Endothelial cell of umbilical vein (primary cell): ENCODE results near the gene NSL1. TPM values are rescaled to one million over a fixed set of nuclear protein-coding genes. Genes with fewer than 3 reads are reported as not detected.

ENCODE experiments used
- BruUV-seq: library from RNA; stranded (reverse); fragments of 400-500 nt; replicated peaks from 2 replicates; lab custom pipeline; 2021; lab: Mats Ljungman, UMichigan
- CTCF ChIA-PET: fragments of 300-600, 350-600 bp; sonication (Branson Sonifier 250); formaldehyde crosslinking; loops from one replicate; lab custom pipeline; 2021; ENCODE audit warnings: antibody characterized with exemption, inconsistent platforms; lab: Charles Lee
- POLR2A ChIA-PET: fragments of 300-600, 350-600 bp; sonication (Branson Sonifier 250); formaldehyde crosslinking; loops from one replicate; lab custom pipeline; 2021; ENCODE audit warnings: antibody characterized with exemption, inconsistent platforms; lab: Charles Lee
- DNase-seq: peaks from one replicate; pipeline ENCODE4 v3.0.0-alpha.2; 2011; ENCODE audit warnings: low read depth, low spot score
- FAIRE-seq: peaks from 2 replicates; lab custom pipeline; 2011; peaks lifted over from hg19 to GRCh38; lab: Jason Lieb, UNC
- H2AFZ ChIP-seq: 2 replicates; pipeline ENCODE4 v1.6.0; 2012; ENCODE audit warnings: low read depth, low read length, control low read depth, inconsistent platforms
- H3K27ac ChIP-seq: 2 replicates; pipeline ENCODE4 v1.5.1; 2011; ENCODE audit warnings: low read depth, mild to moderate bottlenecking, control low read depth, low read length, moderate library complexity; ENCODE audit not compliant: insufficient read depth
- H3K27me3 ChIP-seq, 2 experiments: 2 replicates each; pipeline versions ENCODE4 v1.6.0 to v1.6.1; 2011; ENCODE audit warnings: low read length in 2 of 2, mixed read lengths in 1 of 2; ENCODE audit not compliant: control insufficient read depth in 2 of 2, insufficient read depth in 2 of 2
- H3K36me3 ChIP-seq, 2 experiments: 2 replicates in 1 of 2; 3 replicates in 1 of 2; pipeline ENCODE4 v1.5.1; 2011; ENCODE audit warnings: low read length in 2 of 2, mild to moderate bottlenecking in 1 of 2, moderate library complexity in 1 of 2; ENCODE audit not compliant: control insufficient read depth in 2 of 2, insufficient read depth in 2 of 2; ENCODE audit errors: extremely low read depth in 1 of 2
- H3K4me1 ChIP-seq: 3 replicates; pipeline ENCODE4 v1.5.1; 2011; ENCODE audit warnings: mild to moderate bottlenecking, low read length; ENCODE audit not compliant: control insufficient read depth, insufficient read depth; ENCODE audit errors: extremely low read depth
- H3K4me2 ChIP-seq: 2 replicates; pipeline ENCODE4 v1.6.1; 2011; ENCODE audit warnings: low read length, control low read depth, mixed read lengths; ENCODE audit not compliant: insufficient read depth
- H3K4me3 ChIP-seq, 3 experiments: fragments of 200-600 bp in 1 of 3; sonication (generic), shearing (Covaris generic) in 1 of 3; replicated peaks in 1 of 3; 2 replicates each; pipeline ENCODE4 v1.5.1; 2011 to 2016; ENCODE audit warnings: control low read depth in 3 of 3, low read length in 3 of 3, mild to moderate bottlenecking in 2 of 3, inconsistent platforms in 1 of 3, low read depth in 1 of 3, moderate library complexity in 1 of 3; ENCODE audit not compliant: insufficient read depth in 1 of 3
- H3K79me2 ChIP-seq: 2 replicates; pipeline ENCODE4 v1.6.0; 2012; ENCODE audit warnings: low read length, inconsistent platforms; ENCODE audit not compliant: control insufficient read depth, insufficient read depth
- H3K9ac ChIP-seq: replicated peaks from 2 replicates; pipeline ENCODE3; 2011; ENCODE audit warnings: low read length, control low read depth; ENCODE audit not compliant: insufficient read depth; ENCODE audit errors: extremely low read depth
- H3K9me1 ChIP-seq: replicated peaks from 3 replicates; pipeline ENCODE4 v1.6.0; 2011; ENCODE audit warnings: mild to moderate bottlenecking, low read length; ENCODE audit not compliant: control insufficient read depth, insufficient read depth; ENCODE audit errors: extremely low read depth
- H3K9me3 ChIP-seq: replicated peaks from 2 replicates; pipeline ENCODE4 v1.5.1; 2012; ENCODE audit warnings: low read length, inconsistent platforms; ENCODE audit not compliant: control insufficient read depth, insufficient read depth
- H4K20me1 ChIP-seq: replicated peaks from 2 replicates; pipeline ENCODE3; 2011; ENCODE audit warnings: mild to moderate bottlenecking, low read length; ENCODE audit not compliant: control insufficient read depth, insufficient read depth; ENCODE audit errors: extremely low read depth
- EZH2 ChIP-seq: IDR thresholded peaks from 2 replicates; pipeline ENCODE4 v1.6.1; 2012; ENCODE audit warnings: borderline replicate concordance, low read depth, mild to moderate bottlenecking, moderate library complexity, low read length, inconsistent platforms; ENCODE audit not compliant: severe bottlenecking
- FOS ChIP-seq: IDR thresholded peaks from 2 replicates; pipeline ENCODE4 v1.6.1; 2011; ENCODE audit warnings: mild to moderate bottlenecking, low read length, moderate library complexity, borderline replicate concordance; ENCODE audit not compliant: insufficient read depth
- GATA2 ChIP-seq: IDR thresholded peaks from 2 replicates; pipeline ENCODE4 v1.7.0; 2011; ENCODE audit warnings: low read depth, mild to moderate bottlenecking, moderate library complexity, mixed read lengths, low read length; ENCODE audit not compliant: insufficient read length, insufficient read depth
- JUN ChIP-seq: IDR thresholded peaks from 2 replicates; pipeline ENCODE4 v1.6.1; 2011; ENCODE audit warnings: borderline replicate concordance, low read depth; ENCODE audit not compliant: insufficient read length, insufficient read depth
- MYC ChIP-seq: IDR thresholded peaks from one replicate; pipeline ENCODE4 v1.6.1; 2011; ENCODE audit warnings: mild to moderate bottlenecking, low read depth, low read length
- POLR2A ChIP-seq: IDR thresholded peaks from 2 replicates; pipeline ENCODE4 v1.6.1; 2012; ENCODE audit warnings: low read depth, mild to moderate bottlenecking, control low read depth, low read length
- POLR2AphosphoS5 ChIP-seq: IDR thresholded peaks from 2 replicates; pipeline ENCODE4 v1.6.1; 2012; ENCODE audit warnings: low read depth, mild to moderate bottlenecking, control low read depth, low read length, moderate library complexity; ENCODE audit not compliant: insufficient read depth
- dilution Hi-C: fragments of 300-500 bp; cut with MboI; formaldehyde crosslinking; loops from one replicate; pipeline ENCODE4 v1.15.0; 2019; ENCODE audit warnings: low sequenced_read_pairs; ENCODE audit not compliant: extremely low pct_ligation_motif_present
- intact Hi-C: fragments of 100-400 bp; cut with micrococcal nuclease; formaldehyde crosslinking; loops from one replicate; pipeline ENCODE4 v1.10.0; 2022
- polyA plus RNA-seq, 4 experiments: library from polyadenylated mRNA; depleted of rRNA in 3 of 4; stranded (reverse) in 3 of 4; unstranded in 1 of 4; fragments of >200 nt; gene quantifications; 2 replicates each; pipeline versions ENCODE4 v1.2.1 to v1.2.3, GENCODE V29; 2011 to 2012; ENCODE audit warnings: missing spikeins in 1 of 4
- total RNA-seq: library from RNA; stranded (reverse); gene quantifications from 2 replicates; pipeline ENCODE4 v1.2.3, GENCODE V29; 2021
- TF ChIP-seq, protein P1 (sequence below): IDR thresholded peaks from 2 replicates; pipeline ENCODE4 v1.6.1; 2011; ENCODE audit not compliant: insufficient read depth, insufficient read length
- TF ChIP-seq, protein P2 (sequence below), 2 donors: IDR thresholded peaks; 1 replicate in 1 of 2; 2 replicates in 1 of 2; pipeline ENCODE4 v1.5.1; 2011; ENCODE audit warnings: low read length in 2 of 2, mild to moderate bottlenecking in 2 of 2, moderate library complexity in 2 of 2, control low read depth in 1 of 2, inconsistent platforms in 1 of 2, low read depth in 1 of 2; ENCODE audit not compliant: insufficient read depth in 1 of 2; ENCODE audit errors: extremely low read depth in 1 of 2

NSL1 gene
- total and polyA plus RNA-seq, 2 donors (not counting 3 experiments of a cell fraction or from before 2014, with no cell fraction given): 15.5 to 30.2 TPM

DNA sequence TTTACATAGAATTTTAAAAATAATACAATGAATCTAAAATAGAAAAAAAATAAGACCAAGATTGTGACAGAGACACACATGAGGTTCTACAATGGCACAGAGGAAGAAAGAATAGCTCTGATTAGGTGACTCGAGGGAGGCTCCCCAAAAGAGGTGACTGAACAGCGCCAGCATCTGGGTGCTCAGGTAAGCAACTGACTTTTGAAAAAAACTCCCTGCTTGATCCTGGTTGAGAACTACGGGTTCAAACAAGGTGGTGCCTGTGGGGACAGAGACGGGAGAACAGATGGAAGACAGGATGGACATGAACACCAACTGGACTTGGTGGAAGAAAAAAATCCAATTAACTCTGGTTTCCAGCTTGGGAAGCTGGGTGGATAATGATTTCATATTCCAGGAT lies 114.4 kb downstream of the NSL1 start:
- no peak overlapping the region for H2AFZ ChIP-seq
- H3K9me1 ChIP-seq: no peaks in the 10 kb centered on the region
- CTCF ChIA-PET: interaction anchor here (0.9 to 2.1 kb wide), 3 partner anchors 9 to 24 kb away, joined by 4 to 10 read pairs (median 9); no protein-coding TSS in a partner anchor
- H3K9ac ChIP-seq: no peak overlapping the region
- H4K20me1 ChIP-seq: no peaks in the 10 kb centered on the region
- H3K4me2 ChIP-seq: no peak overlapping the region
- peaks cover 9 to 23% of the 10 kb centered on the region in 2 experiments for H3K27me3 ChIP-seq
- dilution Hi-C loops: no loop called here
- TF ChIP-seq, protein P1, sequence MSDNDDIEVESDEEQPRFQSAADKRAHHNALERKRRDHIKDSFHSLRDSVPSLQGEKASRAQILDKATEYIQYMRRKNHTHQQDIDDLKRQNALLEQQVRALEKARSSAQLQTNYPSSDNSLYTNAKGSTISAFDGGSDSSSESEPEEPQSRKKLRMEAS: no peak
- TF ChIP-seq EZH2: no peak
- no peak for TF ChIP-seq JUN
- TF ChIP-seq, protein P2, sequence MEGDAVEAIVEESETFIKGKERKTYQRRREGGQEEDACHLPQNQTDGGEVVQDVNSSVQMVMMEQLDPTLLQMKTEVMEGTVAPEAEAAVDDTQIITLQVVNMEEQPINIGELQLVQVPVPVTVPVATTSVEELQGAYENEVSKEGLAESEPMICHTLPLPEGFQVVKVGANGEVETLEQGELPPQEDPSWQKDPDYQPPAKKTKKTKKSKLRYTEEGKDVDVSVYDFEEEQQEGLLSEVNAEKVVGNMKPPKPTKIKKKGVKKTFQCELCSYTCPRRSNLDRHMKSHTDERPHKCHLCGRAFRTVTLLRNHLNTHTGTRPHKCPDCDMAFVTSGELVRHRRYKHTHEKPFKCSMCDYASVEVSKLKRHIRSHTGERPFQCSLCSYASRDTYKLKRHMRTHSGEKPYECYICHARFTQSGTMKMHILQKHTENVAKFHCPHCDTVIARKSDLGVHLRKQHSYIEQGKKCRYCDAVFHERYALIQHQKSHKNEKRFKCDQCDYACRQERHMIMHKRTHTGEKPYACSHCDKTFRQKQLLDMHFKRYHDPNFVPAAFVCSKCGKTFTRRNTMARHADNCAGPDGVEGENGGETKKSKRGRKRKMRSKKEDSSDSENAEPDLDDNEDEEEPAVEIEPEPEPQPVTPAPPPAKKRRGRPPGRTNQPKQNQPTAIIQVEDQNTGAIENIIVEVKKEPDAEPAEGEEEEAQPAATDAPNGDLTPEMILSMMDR (IDR thresholded peaks at IDR 0.05; ENCODE audit: extremely low read depth in 1 of 2, insufficient read depth in 1 of 2, low read depth in 1 of 2, low read length in 2 of 2): no peak
- TF ChIP-seq POLR2AphosphoS5: no peak
- no peak for TF ChIP-seq POLR2A
- TF ChIP-seq GATA2: no peak
- no peak for TF ChIP-seq FOS
- no peak for TF ChIP-seq MYC
- no peaks in the 10 kb centered on the region for H3K4me1 ChIP-seq
- DNase-seq (no peak), FAIRE-seq (no peak)
- H3K79me2 ChIP-seq: no peaks in the 10 kb centered on the region
- BruUV-seq: no TSS peak
- POLR2A ChIA-PET: no interaction called here
- H3K27ac ChIP-seq: no peak overlapping the region
- H3K36me3 ChIP-seq: no peaks in the 10 kb centered on the region
- no peak overlapping the region for H3K4me3 ChIP-seq
- no peaks in the 10 kb centered on the region for H3K9me3 ChIP-seq
- intact Hi-C loops: no loop called here

Other genes starting within 250 kb of the NSL1 start
- 6.1 and 10.7 TPM in 2 replicates for gene ATF3, start 183.0 kb downstream of the NSL1 start, total RNA-seq
- gene ATF3, start 183.0 kb downstream of the NSL1 start, polyA plus RNA-seq: 16.6 and 17.1 TPM in 2 replicates
- 0.25 and 1.9 TPM in 2 replicates for gene BATF3, start 91.9 kb downstream of the NSL1 start, total RNA-seq
- gene BATF3, start 91.9 kb downstream of the NSL1 start, polyA plus RNA-seq: 0.69 and 1.3 TPM in 2 replicates
- gene TATDN3, start 117 bp upstream of the NSL1 start, total RNA-seq: 7.8 and 8.0 TPM in 2 replicates
- gene TATDN3, start 117 bp upstream of the NSL1 start, polyA plus RNA-seq: 3.5 and 4.3 TPM in 2 replicates
- not detected in 2 replicates for gene SPATA45, start 55.9 kb upstream of the NSL1 start, total RNA-seq
- not detected in 2 replicates for gene SPATA45, start 55.9 kb upstream of the NSL1 start, polyA plus RNA-seq
- 11.9 and 12.0 TPM in 2 replicates for gene FLVCR1, start 66.5 kb upstream of the NSL1 start, total RNA-seq
- 3.2 and 3.5 TPM in 2 replicates for gene FLVCR1, start 66.5 kb upstream of the NSL1 start, polyA plus RNA-seq
- gene VASH2, start 158.8 kb upstream of the NSL1 start, total RNA-seq: 1.4 and 2.9 TPM in 2 replicates
- 0.30 and 0.70 TPM in 2 replicates for gene VASH2, start 158.8 kb upstream of the NSL1 start, polyA plus RNA-seq
- 31.6 and 39.1 TPM in 2 replicates for gene ANGEL2, start 224.1 kb upstream of the NSL1 start, total RNA-seq
- 11.9 and 12.6 TPM in 2 replicates for gene ANGEL2, start 224.1 kb upstream of the NSL1 start, polyA plus RNA-seq